CD14-positive monocyte (primary cell): ENCODE measurements around the gene GCC2. TPM values are rescaled to one million over a fixed set of nuclear protein-coding genes. Genes with fewer than 3 reads are reported as not detected.

Experiments used
- DNase-seq, 3 donors: peaks; one replicate each; pipeline ENCODE4 v3.0.0-alpha.2; 2011 to 2022
- H2AFZ ChIP-seq: 2 replicates; pipeline ENCODE4 v1.6.0; 2012; ENCODE audit warnings: mild to moderate bottlenecking, low read depth, low read length, inconsistent platforms; ENCODE audit not compliant: insufficient read depth, poor library complexity, severe bottlenecking
- H3K27ac ChIP-seq, 2 donors: 1 replicate in 1 of 2; 2 replicates in 1 of 2; pipeline ENCODE4 v1.5.1; 2012 to 2013; ENCODE audit warnings: low read length in 2 of 2, control low read depth in 1 of 2, inconsistent platforms in 1 of 2, low read depth in 1 of 2, mild to moderate bottlenecking in 1 of 2
- H3K27me3 ChIP-seq, 2 donors: one replicate each; pipeline versions ENCODE4 v1.6.0 to v1.6.1; 2011 to 2013; ENCODE audit warnings: low read length in 2 of 2; ENCODE audit not compliant: control insufficient read depth in 2 of 2, insufficient read depth in 2 of 2
- H3K36me3 ChIP-seq, 2 donors: replicated peaks in 1 of 2; 1 replicate in 1 of 2; 2 replicates in 1 of 2; pipeline versions ENCODE4 v1.5.1 to v1.6.1; 2012 to 2013; ENCODE audit warnings: low read length in 2 of 2, control low read depth in 1 of 2, inconsistent platforms in 1 of 2, mild to moderate bottlenecking in 1 of 2; ENCODE audit not compliant: insufficient read depth in 2 of 2, control insufficient read depth in 1 of 2
- H3K4me1 ChIP-seq, 2 donors: 1 replicate in 1 of 2; 2 replicates in 1 of 2; pipeline versions ENCODE4 v1.5.1 to v1.6.1; 2012 to 2013; ENCODE audit warnings: low read length in 2 of 2, control low read depth in 1 of 2, inconsistent platforms in 1 of 2, mild to moderate bottlenecking in 1 of 2, moderate library complexity in 1 of 2; ENCODE audit not compliant: insufficient read depth in 2 of 2, control insufficient read depth in 1 of 2
- H3K4me2 ChIP-seq: replicated peaks from 2 replicates; pipeline ENCODE3; 2012; ENCODE audit warnings: low read length, moderate library complexity, mild to moderate bottlenecking; ENCODE audit not compliant: poor library complexity, severe bottlenecking; ENCODE audit errors: extremely low read depth
- H3K4me3 ChIP-seq, 3 experiments: fragments of 200-600 bp in 1 of 3; sonication (generic) in 1 of 3; replicated peaks in 1 of 3; 1 replicate in 2 of 3; 2 replicates in 1 of 3; pipeline ENCODE4 v1.5.1; 2011 to 2013; ENCODE audit warnings: low read length in 3 of 3, mild to moderate bottlenecking in 3 of 3, control low read depth in 2 of 3, low read depth in 2 of 3, inconsistent platforms in 1 of 3, moderate library complexity in 1 of 3
- H3K79me2 ChIP-seq: 2 replicates; pipeline ENCODE4 v1.6.0; 2012; ENCODE audit warnings: mild to moderate bottlenecking, control low read depth, inconsistent platforms, low read length, moderate library complexity; ENCODE audit not compliant: insufficient read depth
- H3K9ac ChIP-seq: 2 replicates; pipeline ENCODE4 v1.6.0; 2017; ENCODE audit warnings: low read length, mild to moderate bottlenecking; ENCODE audit not compliant: insufficient read depth, poor library complexity, severe bottlenecking
- H3K9me3 ChIP-seq, 2 donors: replicated peaks in 1 of 2; 1 replicate in 1 of 2; 2 replicates in 1 of 2; pipeline versions ENCODE4 v1.5.1 to v1.6.1; 2012 to 2013; ENCODE audit warnings: low read length in 2 of 2, control low read depth in 1 of 2; ENCODE audit not compliant: control insufficient read depth in 1 of 2, insufficient read depth in 1 of 2
- H4K20me1 ChIP-seq: 2 replicates; pipeline ENCODE4 v1.6.0; 2012; ENCODE audit warnings: mild to moderate bottlenecking, low read length, control low read depth, moderate library complexity; ENCODE audit not compliant: insufficient read depth
- H3K27ac Mint-ChIP-seq, 7 donors: one replicate each; pipeline ENCODE4 v1.8.0; 2020; ENCODE audit warnings: mild to moderate bottlenecking in 7 of 7, mixed read lengths in 7 of 7, moderate library complexity in 6 of 7, inconsistent platforms in 2 of 7
- H3K27me3 Mint-ChIP-seq, 3 donors: one replicate each; pipeline ENCODE4 v1.8.0; 2021 to 2022; ENCODE audit warnings: low read depth in 3 of 3, mild to moderate bottlenecking in 3 of 3, mixed read lengths in 3 of 3, moderate library complexity in 3 of 3, inconsistent platforms in 1 of 3
- H3K36me3 Mint-ChIP-seq, 2 donors: one replicate each; pipeline ENCODE4 v1.8.0; 2020; ENCODE audit warnings: mixed read lengths in 2 of 2, inconsistent platforms in 1 of 2, mild to moderate bottlenecking in 1 of 2
- H3K4me1 Mint-ChIP-seq: one replicate; pipeline ENCODE4 v1.8.0; 2020; ENCODE audit warnings: mild to moderate bottlenecking, mixed read lengths
- H3K4me3 Mint-ChIP-seq, 2 donors: one replicate each; pipeline ENCODE4 v1.8.0; 2020; ENCODE audit warnings: mild to moderate bottlenecking in 2 of 2, mixed read lengths in 2 of 2, moderate library complexity in 1 of 2
- H3K9me3 Mint-ChIP-seq, 7 donors: one replicate each; pipeline ENCODE4 v1.8.0; 2020 to 2022; ENCODE audit warnings: mixed read lengths in 7 of 7, mild to moderate bottlenecking in 6 of 7, moderate library complexity in 6 of 7, inconsistent platforms in 2 of 7
- WGBS: methylation state at CpG from one replicate; pipeline ENCODE4 v1.1.5; 2013; ENCODE audit warnings: missing lambda C conversion rate; ENCODE audit not compliant: insufficient coverage; 5-methylcytosine and 5-hydroxymethylcytosine counted together
- intact Hi-C, 2 donors: fragments of 100-400 bp; cut with micrococcal nuclease; formaldehyde crosslinking; loops; one replicate each; pipeline versions ENCODE4 v1.15.0 to v1.15.1; 2023
- polyA plus RNA-seq, 3 donors: library from polyadenylated mRNA; depleted of rRNA in 1 of 3; unstranded in 2 of 3; stranded (reverse) in 1 of 3; fragments of 300-500 nt in 2 of 3; fragments of >200 nt in 1 of 3; fragmentation: Illumina TruSeq in 2 of 3; gene quantifications; 1 replicate in 2 of 3; 2 replicates in 1 of 3; pipeline ENCODE4 v1.2.3, GENCODE V29; 2012 to 2021
- TF ChIP-seq, protein P1 (sequence below): fragments of 200-600 bp; IDR thresholded peaks from one replicate; pipeline ENCODE4 v1.8.0; 2022; ENCODE audit warnings: antibody characterized with exemption, mild to moderate bottlenecking

GCC2 gene
- polyA plus RNA-seq, 3 donors: 6.0 to 13.7 (median 6.6) TPM

DNA sequence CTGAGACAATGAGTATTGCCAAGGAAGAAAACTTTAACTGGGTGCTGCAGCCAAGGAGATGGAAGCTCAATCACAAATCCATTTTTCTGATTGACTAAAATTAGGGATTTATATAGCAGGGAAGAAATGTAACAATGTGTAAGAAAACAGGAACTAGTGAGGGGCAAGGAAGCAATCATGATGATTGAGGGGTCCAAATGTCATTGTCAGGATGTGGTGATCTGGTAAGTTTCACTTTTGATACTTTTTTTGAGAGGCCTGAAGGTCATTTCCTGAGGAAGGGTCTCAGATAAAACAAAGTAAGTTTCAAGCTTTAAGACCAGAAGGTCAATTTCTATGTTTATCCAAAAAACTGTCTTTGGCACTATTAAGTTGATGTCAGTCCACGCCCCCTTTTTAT is 12.0 kb upstream of the GCC2 start:
- Histone ChIP-seq H3K9me3 (no peaks in the 10 kb centered on the region), H3K27ac (no peak overlapping the region), H3K4me1 (no peaks in the 10 kb centered on the region), H3K27me3 (no peaks in the 10 kb centered on the region), H3K36me3 (no peaks in the 10 kb centered on the region), H3K4me2 (no peak overlapping the region), H3K79me2 (no peaks in the 10 kb centered on the region), H3K9ac (no peak overlapping the region), H4K20me1 (no peaks in the 10 kb centered on the region), H2AFZ (no peak overlapping the region), H3K4me3 (no peak overlapping the region)
- 100% methylated on average over 1 of the region's 1 CpG for WGBS
- Mint-ChIP-seq H3K4me3 (no peak overlapping the region), H3K27me3 (peaks cover 0 to 4% (median 0%) of the 10 kb centered on the region in 3 donors), H3K36me3 (no peaks in the 10 kb centered on the region), H3K4me1 (peaks cover 5% of the 10 kb centered on the region), H3K27ac (no peak overlapping the region), H3K9me3 (peaks cover 0 to 9% (median 6%) of the 10 kb centered on the region in 7 donors)
- intact Hi-C loops: no loop called here
- no peak for DNase-seq
- TF ChIP-seq, protein P1, sequence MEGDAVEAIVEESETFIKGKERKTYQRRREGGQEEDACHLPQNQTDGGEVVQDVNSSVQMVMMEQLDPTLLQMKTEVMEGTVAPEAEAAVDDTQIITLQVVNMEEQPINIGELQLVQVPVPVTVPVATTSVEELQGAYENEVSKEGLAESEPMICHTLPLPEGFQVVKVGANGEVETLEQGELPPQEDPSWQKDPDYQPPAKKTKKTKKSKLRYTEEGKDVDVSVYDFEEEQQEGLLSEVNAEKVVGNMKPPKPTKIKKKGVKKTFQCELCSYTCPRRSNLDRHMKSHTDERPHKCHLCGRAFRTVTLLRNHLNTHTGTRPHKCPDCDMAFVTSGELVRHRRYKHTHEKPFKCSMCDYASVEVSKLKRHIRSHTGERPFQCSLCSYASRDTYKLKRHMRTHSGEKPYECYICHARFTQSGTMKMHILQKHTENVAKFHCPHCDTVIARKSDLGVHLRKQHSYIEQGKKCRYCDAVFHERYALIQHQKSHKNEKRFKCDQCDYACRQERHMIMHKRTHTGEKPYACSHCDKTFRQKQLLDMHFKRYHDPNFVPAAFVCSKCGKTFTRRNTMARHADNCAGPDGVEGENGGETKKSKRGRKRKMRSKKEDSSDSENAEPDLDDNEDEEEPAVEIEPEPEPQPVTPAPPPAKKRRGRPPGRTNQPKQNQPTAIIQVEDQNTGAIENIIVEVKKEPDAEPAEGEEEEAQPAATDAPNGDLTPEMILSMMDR: no peak

DNA sequence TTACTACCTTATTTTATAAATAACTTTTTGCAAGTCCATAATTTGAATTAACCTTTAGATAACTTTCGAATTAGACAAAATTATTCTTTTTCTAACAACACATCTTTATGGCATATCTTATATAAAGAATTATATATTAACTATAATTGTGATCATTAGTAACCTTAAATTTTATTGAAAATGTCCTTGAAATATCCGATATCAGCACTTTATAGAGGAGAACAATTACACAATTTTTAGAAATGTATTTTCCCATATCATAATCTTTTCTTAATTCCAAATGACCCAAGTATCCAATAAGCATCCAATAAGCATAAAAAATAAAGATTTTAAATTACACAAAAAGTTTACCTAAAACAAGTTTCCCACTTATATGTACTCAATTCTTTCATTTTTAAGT is 7.3 kb upstream of the GCC2 start:
- Histone ChIP-seq H3K27me3 (no peaks in the 10 kb centered on the region), H3K4me2 (no peak overlapping the region), H3K9me3 (no peaks in the 10 kb centered on the region), H3K4me3 (no peak overlapping the region), H3K27ac (no peak overlapping the region), H3K4me1 (no peaks in the 10 kb centered on the region), H3K36me3 (no peaks in the 10 kb centered on the region), H3K79me2 (no peaks in the 10 kb centered on the region), H2AFZ (no peak overlapping the region), H3K9ac (no peak overlapping the region), H4K20me1 (no peaks in the 10 kb centered on the region)
- no peak overlapping the region for H3K27ac Mint-ChIP-seq
- no peak overlapping the region for H3K4me3 Mint-ChIP-seq
- intact Hi-C loops: loop anchor here in 1 of 2 donors (10.0 kb wide), 1 partner anchor 93 kb away; the partner anchor contains the start of gene LIMS1
- no peak for DNase-seq
- peaks cover 0 to 2% (median 0%) of the 10 kb centered on the region in 3 donors for H3K27me3 Mint-ChIP-seq
- no peaks in the 10 kb centered on the region for H3K4me1 Mint-ChIP-seq
- TF ChIP-seq, protein P1: no peak
- H3K9me3 Mint-ChIP-seq: peaks cover 0 to 3% (median 0%) of the 10 kb centered on the region in 7 donors
- no CpG with 5 or more reads among the region's 2 CpGs for WGBS
- no peaks in the 10 kb centered on the region for H3K36me3 Mint-ChIP-seq
